ENCODE measurements around the gene PXDN. TPM values are rescaled to one million over a fixed set of nuclear protein-coding genes. Genes with fewer than 3 reads are reported as not detected.

PXDN gene
- 110 and 154 TPM in 2 replicates for total RNA-seq

GRCh38 chr2:1744446-1745170, at the start of gene PXDN:
Gene PXDN, minus strand, starts transcription at chr2:1744515. Its CDS starts 60 bp downstream, at chr2:1744455.

